ENCODE data around the gene DENR.

DNA sequence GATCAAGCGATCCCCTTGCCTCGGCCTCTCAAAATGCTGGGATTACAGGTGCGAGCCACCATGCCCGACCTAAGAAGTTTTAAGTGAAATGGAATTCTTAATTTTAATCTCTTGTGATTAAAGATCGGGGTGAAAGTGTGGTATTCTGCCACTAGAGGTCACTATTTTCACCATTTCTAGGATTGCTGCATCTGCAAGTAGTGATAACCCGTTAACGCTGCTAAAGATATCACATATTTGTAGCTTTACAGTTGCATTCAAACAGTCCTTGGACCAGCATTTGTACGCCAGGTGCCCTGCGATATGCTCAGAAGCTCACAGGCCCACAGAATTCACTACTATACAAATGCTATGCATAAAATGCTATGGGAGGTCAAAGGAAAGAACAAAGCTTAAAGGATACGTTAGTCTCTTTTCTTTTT, 41.1 kb downstream of the DENR start:
- TF ChIP-seq POLR2A (IDR thresholded peaks at IDR 0.05) (no peak), CTCF (IDR thresholded peaks at IDR 0.05) (peak; percentile 53 to 83 (median 70))

Data from adrenal gland (tissue), 5 donors.